Heart right ventricle (tissue), 16 donors: ENCODE data around the gene C4orf50. TPM values are rescaled to one million over a fixed set of nuclear protein-coding genes. Genes with fewer than 3 reads are reported as not detected.
A peak's percentile ranks its signal among the peaks of the same experiment; 100 is the strongest.

Experiments
- ATAC-seq, 8 donors: fragments of 200-7000 bp; cut with Tn5 transposase; one replicate each; pipeline ENCODE4 v1.9.1; 2020; ENCODE audit warnings: mild to moderate bottlenecking in 8 of 8, moderate library complexity in 8 of 8, moderate number of reproducible peaks in 1 of 8
- DNase-seq, 2 donors: peaks; one replicate each; pipeline ENCODE4 v3.0.0-alpha.2; 2020
- H3K27ac ChIP-seq, 10 donors: fragments of 200-600 bp; sonication (generic) in 2 of 10; one replicate each; pipeline versions ENCODE4 v1.5.0 to v1.8.0; 2020 to 2022; ENCODE audit warnings: mild to moderate bottlenecking in 3 of 10
- H3K27me3 ChIP-seq, 7 donors: fragments of 200-600 bp; one replicate each; pipeline ENCODE4 v1.8.0; 2021 to 2022; ENCODE audit warnings: mild to moderate bottlenecking in 2 of 7
- H3K36me3 ChIP-seq, 9 donors: fragments of 200-600 bp; sonication (generic) in 1 of 9; one replicate each; pipeline versions ENCODE4 v1.5.0 to v1.8.0; 2020 to 2022; ENCODE audit warnings: mild to moderate bottlenecking in 2 of 9
- H3K4me1 ChIP-seq, 9 donors: fragments of 200-600 bp; sonication (generic) in 1 of 9; one replicate each; pipeline versions ENCODE4 v1.5.0 to v1.8.0; 2020 to 2022; ENCODE audit warnings: mild to moderate bottlenecking in 4 of 9
- H3K4me3 ChIP-seq, 10 donors: fragments of 200-600 bp; sonication (generic) in 2 of 10; one replicate each; pipeline versions ENCODE4 v1.5.0 to v1.8.0; 2020 to 2022; ENCODE audit warnings: mild to moderate bottlenecking in 7 of 10, moderate library complexity in 2 of 10
- H3K9me3 ChIP-seq, 11 donors: fragments of 200-600 bp in 10 of 11; sonication (generic) in 2 of 11; one replicate each; pipeline versions ENCODE4 v1.5.0 to v1.8.0; 2013 to 2022; ENCODE audit warnings: mild to moderate bottlenecking in 2 of 11, control low read depth in 1 of 11, moderate library complexity in 1 of 11
- CTCF ChIP-seq, 9 donors: fragments of 200-600 bp; sonication (generic) in 2 of 9; IDR thresholded peaks; one replicate each; pipeline versions ENCODE4 v1.5.0 to v1.8.0; 2021 to 2022; ENCODE audit warnings: antibody characterized with exemption in 9 of 9, mild to moderate bottlenecking in 5 of 9, moderate library complexity in 1 of 9
- WGBS, 2 donors: extraction: QIAGEN DNeasy Blood & Tissue Kit; methylation state at CpG; one replicate each; pipeline ENCODE4 v1.1.7; 2013; ENCODE audit warnings: inconsistent platforms in 1 of 2; 5-methylcytosine and 5-hydroxymethylcytosine counted together
- intact Hi-C, 10 donors: fragments of 100-400 bp; cut with DNase I; formaldehyde crosslinking; loops; one replicate each; pipeline versions ENCODE4 v1.11.1 to v1.14.2; 2022
- polyA plus RNA-seq, 2 donors: library from polyadenylated mRNA; stranded (reverse); fragments of 200-250 nt; gene quantifications; one replicate each; pipeline ENCODE4 v1.2.3, GENCODE V29; 2013
- total RNA-seq, 10 donors: library from RNA; stranded (reverse); fragmentation: NEBNext Ultra II Directional in 3 of 10; extraction: Animal tissue kit (Norgen Biotek cat#: 25700) in 3 of 10; gene quantifications; one replicate each; pipeline versions ENCODE4 v1.2.1 to v1.2.4, GENCODE V29; 2021 to 2023
- donor health status: Arrhythmogenic right ventricular cardiomyopathy.
- donor health status: ischemic (EF 13 %, LVEDD 7.1; RV severe dilation, severe dysfunction).
- donor health status: healthy with polysubstance abuse.
- donor health status: DM: no; HTN: yes; CAD: no.
- donor health status: DM: no; HTN: no; CAD: no.
- donor health status: ischemic (EF 25% LVEDD 6.9; RV normal size, moderate dysfunction).
- donor health status: ischemic (EF 25% LVEDD 5.7; RV mildly dilated, moderate dysfunction).
- donor health status: healthy.
- donor health status: DM: yes; HTN: yes; CAD: no.
- donor health status: Ischemic cardiomyopathy.
- donor health status: ischemic (EF 35%, LVEDD 5.7; RV mildly dilated, moderate dysfunction).
- donor health status: nonischemic (EF 11% LVEDD 7.7; RV severe dilation, severe dysfunction).
- donor health status: DM: yes; HTN: yes; CAD: no.
- donor health status: PGD.
- donor health status: ischemic (EF 29% LVEDD 5.4; RV normal size, mild dysfunction).
- donor health status: nonischemic (EF 23%, LVEDD 6.1; RV moderate dilation, normal function).

C4orf50 gene
- total and polyA plus RNA-seq, 12 donors, result 0.05 TPM; not detected in 11

GRCh38 chr4:6011686-6012085 is 6.5 kb downstream of the C4orf50 start:
- peak in 6 of 8 donors; percentile 38 to 77 (median 52) for ATAC-seq
- no peak for TF ChIP-seq CTCF (IDR thresholded peaks at IDR 0.05)
- Histone ChIP-seq H3K4me1 (peaks cover 0 to 9% (median 0%) of the 10 kb centered on the region in 9 donors), H3K27me3 (peaks cover 0 to 66% (median 46%) of the 10 kb centered on the region in 7 donors), H3K4me3 (no peak overlapping the region), H3K36me3 (no peaks in the 10 kb centered on the region), H3K9me3 (no peaks in the 10 kb centered on the region), H3K27ac (no peak overlapping the region)
- WGBS, 2 donors, result 8 to 13% methylated on average over 8 of the region's 8 CpGs
- intact Hi-C loops, result no loop called here
- DNase-seq, result peak in 1 of 2 donors; percentile 9

GRCh38 chr4:6011271-6011671 is 7.0 kb downstream of the C4orf50 start:
- 47 to 59% methylated on average over 12 of the region's 12 CpGs for WGBS, 2 donors
- DNase-seq (no peak), ATAC-seq (peak in 1 of 8 donors; percentile 26)
- H3K27me3 ChIP-seq, result peaks cover 0 to 69% (median 47%) of the 10 kb centered on the region in 7 donors
- H3K4me3 ChIP-seq, result no peak overlapping the region
- no peaks in the 10 kb centered on the region for H3K9me3 ChIP-seq
- no peak overlapping the region for H3K27ac ChIP-seq
- TF ChIP-seq CTCF (IDR thresholded peaks at IDR 0.05), result no peak
- H3K4me1 ChIP-seq, result peaks cover 0 to 9% (median 0%) of the 10 kb centered on the region in 9 donors
- intact Hi-C loops, result no loop called here
- no peaks in the 10 kb centered on the region for H3K36me3 ChIP-seq

- peaks cover 0 to 74% (median 52%) of the 10 kb centered on the region in 7 donors for H3K27me3 ChIP-seq
These were observed 7.4 kb downstream of the C4orf50 start for GRCh38 chr4:6010789-6011188.

GRCh38 chr4:6009452-6009851 is 8.8 kb downstream of the C4orf50 start:
- Histone ChIP-seq H3K4me1 (peaks cover 0 to 9% (median 0%) of the 10 kb centered on the region in 9 donors), H3K27me3 (peaks cover 0 to 77% (median 55%) of the 10 kb centered on the region in 7 donors), H3K36me3 (no peaks in the 10 kb centered on the region), H3K27ac (no peak overlapping the region), H3K9me3 (no peaks in the 10 kb centered on the region), H3K4me3 (no peak overlapping the region)
- no peak for DNase-seq
- intact Hi-C loops, result no loop called here
- no peak for ATAC-seq
- WGBS, 2 donors, result 48 to 49% methylated on average over 8 of the region's 8 CpGs
- no peak for TF ChIP-seq CTCF (IDR thresholded peaks at IDR 0.05)

More at GRCh38 chr4:6010789-6011188, 7.4 kb downstream of the C4orf50 start:
- no peak for TF ChIP-seq CTCF (IDR thresholded peaks at IDR 0.05)
- Histone ChIP-seq H3K4me1 (peaks cover 0 to 9% (median 0%) of the 10 kb centered on the region in 9 donors), H3K27ac (no peak overlapping the region), H3K4me3 (no peak overlapping the region), H3K36me3 (no peaks in the 10 kb centered on the region), H3K9me3 (no peaks in the 10 kb centered on the region)
- ATAC-seq (no peak), DNase-seq (no peak)
- 67 to 77% methylated on average over 3 of the region's 3 CpGs for WGBS, 2 donors
- intact Hi-C loops, result no loop called here
